Measurements from ENCODE around the gene CSPG4.
"Not testable (repeated sequence)": the region's sequence is repeated elsewhere in the genome, so short reads cannot be mapped to it uniquely, and the experiment has no call there.

CSPG4 gene

DNA sequence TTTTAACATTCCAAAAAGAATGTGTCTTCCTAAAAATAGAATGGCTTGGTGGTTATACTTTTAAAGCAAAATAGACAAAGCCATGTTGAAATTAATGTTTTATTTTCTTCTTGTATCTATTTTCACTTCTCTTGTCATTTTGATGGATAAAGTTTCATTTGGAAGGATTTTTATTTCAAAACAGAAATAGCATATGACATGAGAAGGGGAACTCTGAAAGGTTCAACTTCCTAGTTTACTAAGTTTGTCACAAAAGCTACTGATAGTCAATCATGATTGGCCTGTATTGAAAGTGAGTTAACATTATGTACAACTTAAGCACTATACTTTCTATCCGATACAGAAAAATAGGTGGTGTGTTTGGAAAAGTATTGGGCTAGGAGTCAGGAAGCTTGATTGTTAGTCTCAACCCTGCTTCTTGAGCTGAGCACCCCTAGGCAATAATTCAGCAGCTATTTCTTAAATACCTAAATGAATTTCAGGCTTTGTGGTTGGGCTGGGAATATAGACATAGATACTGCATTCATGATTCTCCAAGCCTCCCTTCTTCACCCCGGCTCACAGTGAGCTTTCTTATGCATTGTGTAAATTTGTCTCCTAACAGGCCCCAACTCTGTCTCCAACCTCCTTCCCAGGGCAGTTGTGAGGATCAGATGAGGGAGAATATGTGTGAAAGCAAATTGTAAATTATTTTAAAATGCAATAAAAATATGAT, 46.9 kb upstream of the CSPG4 start:
- Histone ChIP-seq H3K27me3 (ENCODE audit: insufficient read depth, low read depth) (no peaks in the 10 kb centered on the region), H3K4me3 (IDR thresholded peaks at IDR 0.05; ENCODE audit: insufficient read depth, low read depth, low read length) (no peak overlapping the region), H4K20me1 (ENCODE audit: insufficient read depth) (no peaks in the 10 kb centered on the region), H3K4me1 (ENCODE audit: low read depth, poor library complexity, severe bottlenecking) (peaks cover 18% of the 10 kb centered on the region), H3K36me3 (ENCODE audit: insufficient read depth) (no peaks in the 10 kb centered on the region), H3K9ac (no peak overlapping the region), H3K4me2 (peak overlapping the region; percentile 87; the same call in 1 of the 2 replicates), H3K79me2 (ENCODE audit: insufficient read depth, low read depth) (no peaks in the 10 kb centered on the region), H2AFZ (ENCODE audit: low read depth) (no peak overlapping the region), H3K27ac (no peak overlapping the region)
- no peak for TF ChIP-seq CTCF (conservative IDR thresholded peaks at IDR 0.05; ENCODE audit: low read depth, low read length)

GRCh38 chr15:75758071-75758872, 45.6 kb upstream of the CSPG4 start:
- no peak for TF ChIP-seq CTCF (conservative IDR thresholded peaks at IDR 0.05; ENCODE audit: low read depth, low read length)
- no peaks in the 10 kb centered on the region for H4K20me1 ChIP-seq (ENCODE audit: insufficient read depth)
- no peaks in the 10 kb centered on the region for H3K27me3 ChIP-seq (ENCODE audit: insufficient read depth, low read depth)
- H3K4me1 ChIP-seq (ENCODE audit: low read depth, poor library complexity, severe bottlenecking): peaks cover 18% of the 10 kb centered on the region
- peak overlapping the region; percentile 51 for H3K27ac ChIP-seq
- H3K4me3 ChIP-seq (IDR thresholded peaks at IDR 0.05; ENCODE audit: insufficient read depth, low read depth, low read length): no peak overlapping the region
- H2AFZ ChIP-seq (ENCODE audit: low read depth): peak overlapping the region; percentile 86
- peak overlapping the region; percentile 85 for H3K9ac ChIP-seq
- H3K4me2 ChIP-seq: peak overlapping the region; percentile 87
- H3K79me2 ChIP-seq (ENCODE audit: insufficient read depth, low read depth): no peaks in the 10 kb centered on the region
- no peaks in the 10 kb centered on the region for H3K36me3 ChIP-seq (ENCODE audit: insufficient read depth)

DNA sequence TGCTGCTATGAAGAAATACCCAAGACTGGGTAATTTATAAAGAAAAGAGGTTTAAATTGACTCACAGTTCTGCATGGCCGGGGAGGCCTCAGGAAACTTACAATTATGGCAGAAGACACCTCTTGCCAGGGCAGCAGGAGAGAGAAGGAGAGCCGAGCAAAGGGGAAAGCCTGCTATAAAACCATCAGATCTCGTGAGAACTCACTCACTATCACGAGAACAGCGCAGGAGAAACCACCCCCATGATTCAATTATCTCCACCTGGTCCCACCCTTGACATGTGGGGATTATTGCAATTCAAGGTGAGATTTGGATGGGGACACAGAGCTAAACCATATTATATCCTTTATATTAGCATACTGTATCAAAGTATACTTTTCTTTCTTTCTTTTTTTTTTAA, 42.2 kb upstream of the CSPG4 start:
- H2AFZ ChIP-seq (ENCODE audit: low read depth); H3K27me3 ChIP-seq (ENCODE audit: insufficient read depth, low read depth); H3K27ac ChIP-seq; H3K4me3 ChIP-seq (IDR thresholded peaks at IDR 0.05; ENCODE audit: insufficient read depth, low read depth, low read length); H4K20me1 ChIP-seq (ENCODE audit: insufficient read depth); H3K9ac ChIP-seq; H3K36me3 ChIP-seq (ENCODE audit: insufficient read depth); H3K4me2 ChIP-seq; H3K79me2 ChIP-seq (ENCODE audit: insufficient read depth, low read depth): not testable (repeated sequence)
- peaks cover 18% of the 10 kb centered on the region for H3K4me1 ChIP-seq (ENCODE audit: low read depth, poor library complexity, severe bottlenecking)

GRCh38 chr15:75753145-75753544, 40.5 kb upstream of the CSPG4 start:
- no peak overlapping the region for H3K27ac ChIP-seq
- TF ChIP-seq CTCF (conservative IDR thresholded peaks at IDR 0.05; ENCODE audit: low read depth, low read length): no peak
- no peak overlapping the region for H2AFZ ChIP-seq (ENCODE audit: low read depth)

GRCh38 chr15:75751891-75752290, 39.2 kb upstream of the CSPG4 start:
- Histone ChIP-seq H2AFZ (ENCODE audit: low read depth) (no peak overlapping the region), H3K4me3 (IDR thresholded peaks at IDR 0.05; ENCODE audit: insufficient read depth, low read depth, low read length) (no peak overlapping the region), H3K79me2 (ENCODE audit: insufficient read depth, low read depth) (no peaks in the 10 kb centered on the region), H3K36me3 (ENCODE audit: insufficient read depth) (no peaks in the 10 kb centered on the region), H3K27me3 (ENCODE audit: insufficient read depth, low read depth) (no peaks in the 10 kb centered on the region), H4K20me1 (ENCODE audit: insufficient read depth) (no peaks in the 10 kb centered on the region), H3K4me1 (ENCODE audit: low read depth, poor library complexity, severe bottlenecking) (peaks cover 4% of the 10 kb centered on the region), H3K9ac (no peak overlapping the region), H3K4me2 (no peak overlapping the region), H3K27ac (no peak overlapping the region)
- no peak for TF ChIP-seq CTCF (conservative IDR thresholded peaks at IDR 0.05; ENCODE audit: low read depth, low read length)

More at GRCh38 chr15:75753145-75753544, 40.5 kb upstream of the CSPG4 start:
- Histone ChIP-seq H3K27me3 (ENCODE audit: insufficient read depth, low read depth) (no peaks in the 10 kb centered on the region), H3K4me1 (ENCODE audit: low read depth, poor library complexity, severe bottlenecking) (peaks cover 15% of the 10 kb centered on the region), H3K4me2 (no peak overlapping the region), H4K20me1 (ENCODE audit: insufficient read depth) (no peaks in the 10 kb centered on the region), H3K36me3 (ENCODE audit: insufficient read depth) (no peaks in the 10 kb centered on the region), H3K79me2 (ENCODE audit: insufficient read depth, low read depth) (no peaks in the 10 kb centered on the region), H3K4me3 (IDR thresholded peaks at IDR 0.05; ENCODE audit: insufficient read depth, low read depth, low read length) (no peak overlapping the region), H3K9ac (no peak overlapping the region)

Data from KMS-11 (cell line).